Measurements from ENCODE around the gene ITGA6.

Gene ITGA6

GRCh38 chr2:172442072-172442895 lies 14.9 kb downstream of the ITGA6 start:
- no peak for DNase-seq

- no peak for DNase-seq
Observed at GRCh38 chr2:172445851-172446250, 18.5 kb downstream of the ITGA6 start.

- no peak for DNase-seq
Observed at GRCh38 chr2:172446474-172447063, 19.2 kb downstream of the ITGA6 start.

- DNase-seq = no peak
Observed at GRCh38 chr2:172447811-172448493, 20.6 kb downstream of the ITGA6 start.

- DNase-seq = no peak
Observed at GRCh38 chr2:172448544-172449267, 21.3 kb downstream of the ITGA6 start.

GRCh38 chr2:172449911-172450550 lies 22.6 kb downstream of the ITGA6 start:
- no peak for DNase-seq

- no peak for DNase-seq
Observed at GRCh38 chr2:172451923-172452322, 24.5 kb downstream of the ITGA6 start.

- DNase-seq = no peak
Observed at GRCh38 chr2:172452845-172453244, 25.5 kb downstream of the ITGA6 start.

- no peak for DNase-seq
Observed at GRCh38 chr2:172454404-172455120, 27.2 kb downstream of the ITGA6 start.

- no peak for DNase-seq
Observed at GRCh38 chr2:172455121-172455515, 27.7 kb downstream of the ITGA6 start.

GRCh38 chr2:172456002-172456401 lies 28.6 kb downstream of the ITGA6 start:
- DNase-seq = no peak

- DNase-seq = no peak
Observed at GRCh38 chr2:172457536-172457935, 30.1 kb downstream of the ITGA6 start.

- DNase-seq = no peak
Observed at GRCh38 chr2:172458561-172459124, 31.3 kb downstream of the ITGA6 start.

GRCh38 chr2:172460780-172461201 lies 33.4 kb downstream of the ITGA6 start:
- peak; percentile 23 to 38 for DNase-seq

GRCh38 chr2:172461591-172462372 lies 34.4 kb downstream of the ITGA6 start:
- DNase-seq = peak; percentile 61 to 76

- DNase-seq = peak in 1 of 2 experiments; percentile 43
Observed at GRCh38 chr2:172462373-172462848, 35.0 kb downstream of the ITGA6 start.

GRCh38 chr2:172462849-172463381 lies 35.5 kb downstream of the ITGA6 start:
- peak; percentile 70 to 77 for DNase-seq

GRCh38 chr2:172464400-172465129 lies 37.2 kb downstream of the ITGA6 start:
- DNase-seq = no peak

Measured in Kasumi-1 (cell line).